HCT116 (cell line): ENCODE data around the gene DHCR7.

Experiments
- CEBPB ChIP-seq: IDR thresholded peaks from 2 replicates; pipeline ENCODE4 v1.6.1; 2012; ENCODE audit warnings: low read depth
- EZH2 ChIP-seq: fragments of 200-600 bp; sonication (generic); IDR thresholded peaks from 2 replicates; pipeline ENCODE4 v1.6.1; 2017; ENCODE audit warnings: antibody characterized with exemption, mixed run types
- EZH2phosphoT487 ChIP-seq: fragments of 200-600 bp; IDR thresholded peaks from 2 replicates; pipeline ENCODE4 v1.6.1; 2018; ENCODE audit warnings: antibody characterized with exemption, borderline replicate concordance
- POLR2A ChIP-seq: IDR thresholded peaks from 2 replicates; pipeline ENCODE4 v1.7.0; 2011; ENCODE audit warnings: borderline replicate concordance; ENCODE audit not compliant: insufficient read depth, insufficient read length; ENCODE audit errors: extremely low read depth
- POLR2AphosphoS5 ChIP-seq: IDR thresholded peaks from 2 replicates; pipeline ENCODE4 v1.6.1; 2011; ENCODE audit warnings: mild to moderate bottlenecking, low read depth, low read length, moderate library complexity
- SP1 ChIP-seq: IDR thresholded peaks from 2 replicates; pipeline ENCODE4 v1.6.1; 2012; ENCODE audit warnings: low read depth
- YY1 ChIP-seq: IDR thresholded peaks from 2 replicates; pipeline ENCODE4 v1.6.1; 2011; ENCODE audit warnings: low read length, low read depth, moderate library complexity, mild to moderate bottlenecking; ENCODE audit not compliant: insufficient replicate concordance; ENCODE audit errors: extremely low read depth
- TF ChIP-seq, protein P1 (sequence below), 3 experiments: fragments of 200-600 bp in 1 of 3; sonication (generic) in 1 of 3; IDR thresholded peaks in 2 of 3; conservative IDR thresholded peaks in 1 of 3; 2 replicates each; pipeline ENCODE4 v1.5.1; 2012 to 2017; ENCODE audit warnings: low read depth in 2 of 3, low read length in 2 of 3, antibody characterized with exemption in 1 of 3, borderline replicate concordance in 1 of 3, control low read depth in 1 of 3, mild to moderate bottlenecking in 1 of 3, mixed read lengths in 1 of 3, mixed run types in 1 of 3, moderate library complexity in 1 of 3; ENCODE audit not compliant: insufficient read depth in 1 of 3
- TF ChIP-seq, protein P2 (sequence below): IDR thresholded peaks from 2 replicates; pipeline ENCODE4 v1.6.1; 2012
- TF ChIP-seq, protein P3 (sequence below): IDR thresholded peaks from 2 replicates; pipeline ENCODE4 v1.6.1; 2012; ENCODE audit warnings: low read depth

DNA sequence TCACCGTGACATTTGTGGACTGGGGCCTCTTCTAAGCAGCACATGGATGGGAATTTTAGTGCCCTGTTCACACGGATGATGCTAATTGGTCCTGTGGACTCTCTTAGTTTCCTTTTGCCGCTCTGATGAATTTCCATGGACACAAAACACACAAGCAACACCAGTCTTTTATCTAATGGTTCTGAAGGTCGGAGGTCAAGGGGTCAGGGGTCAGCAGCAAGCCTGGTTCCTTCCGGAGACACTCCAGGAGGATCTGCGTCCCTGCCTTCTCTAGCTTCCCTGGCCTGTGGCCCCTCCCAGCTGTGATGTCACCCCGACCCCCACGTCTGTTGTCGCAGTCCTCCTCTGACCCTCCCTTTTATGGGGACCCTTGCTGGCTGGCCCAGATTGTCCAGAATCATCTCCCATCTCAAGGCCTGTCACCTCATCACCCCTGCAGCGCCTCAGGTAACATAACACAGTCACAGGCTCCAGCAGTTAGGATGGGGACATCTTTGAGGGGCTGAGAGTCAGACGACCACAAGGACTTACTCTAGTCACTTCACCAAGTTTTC is 11.7 kb upstream of the DHCR7 start:
- TF ChIP-seq, protein P1, sequence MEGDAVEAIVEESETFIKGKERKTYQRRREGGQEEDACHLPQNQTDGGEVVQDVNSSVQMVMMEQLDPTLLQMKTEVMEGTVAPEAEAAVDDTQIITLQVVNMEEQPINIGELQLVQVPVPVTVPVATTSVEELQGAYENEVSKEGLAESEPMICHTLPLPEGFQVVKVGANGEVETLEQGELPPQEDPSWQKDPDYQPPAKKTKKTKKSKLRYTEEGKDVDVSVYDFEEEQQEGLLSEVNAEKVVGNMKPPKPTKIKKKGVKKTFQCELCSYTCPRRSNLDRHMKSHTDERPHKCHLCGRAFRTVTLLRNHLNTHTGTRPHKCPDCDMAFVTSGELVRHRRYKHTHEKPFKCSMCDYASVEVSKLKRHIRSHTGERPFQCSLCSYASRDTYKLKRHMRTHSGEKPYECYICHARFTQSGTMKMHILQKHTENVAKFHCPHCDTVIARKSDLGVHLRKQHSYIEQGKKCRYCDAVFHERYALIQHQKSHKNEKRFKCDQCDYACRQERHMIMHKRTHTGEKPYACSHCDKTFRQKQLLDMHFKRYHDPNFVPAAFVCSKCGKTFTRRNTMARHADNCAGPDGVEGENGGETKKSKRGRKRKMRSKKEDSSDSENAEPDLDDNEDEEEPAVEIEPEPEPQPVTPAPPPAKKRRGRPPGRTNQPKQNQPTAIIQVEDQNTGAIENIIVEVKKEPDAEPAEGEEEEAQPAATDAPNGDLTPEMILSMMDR (IDR thresholded peaks at IDR 0.05 in 2 of 3, conservative IDR thresholded peaks at IDR 0.05 in 1 of 3; ENCODE audit: borderline replicate concordance in 1 of 3, insufficient read depth in 1 of 3, low read depth in 2 of 3, low read length in 2 of 3) = no peak
- TF ChIP-seq POLR2AphosphoS5 = no peak
- TF ChIP-seq EZH2 = no peak
- TF ChIP-seq CEBPB = no peak
- TF ChIP-seq, protein P2, sequence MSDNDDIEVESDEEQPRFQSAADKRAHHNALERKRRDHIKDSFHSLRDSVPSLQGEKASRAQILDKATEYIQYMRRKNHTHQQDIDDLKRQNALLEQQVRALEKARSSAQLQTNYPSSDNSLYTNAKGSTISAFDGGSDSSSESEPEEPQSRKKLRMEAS = no peak
- TF ChIP-seq, protein P3, sequence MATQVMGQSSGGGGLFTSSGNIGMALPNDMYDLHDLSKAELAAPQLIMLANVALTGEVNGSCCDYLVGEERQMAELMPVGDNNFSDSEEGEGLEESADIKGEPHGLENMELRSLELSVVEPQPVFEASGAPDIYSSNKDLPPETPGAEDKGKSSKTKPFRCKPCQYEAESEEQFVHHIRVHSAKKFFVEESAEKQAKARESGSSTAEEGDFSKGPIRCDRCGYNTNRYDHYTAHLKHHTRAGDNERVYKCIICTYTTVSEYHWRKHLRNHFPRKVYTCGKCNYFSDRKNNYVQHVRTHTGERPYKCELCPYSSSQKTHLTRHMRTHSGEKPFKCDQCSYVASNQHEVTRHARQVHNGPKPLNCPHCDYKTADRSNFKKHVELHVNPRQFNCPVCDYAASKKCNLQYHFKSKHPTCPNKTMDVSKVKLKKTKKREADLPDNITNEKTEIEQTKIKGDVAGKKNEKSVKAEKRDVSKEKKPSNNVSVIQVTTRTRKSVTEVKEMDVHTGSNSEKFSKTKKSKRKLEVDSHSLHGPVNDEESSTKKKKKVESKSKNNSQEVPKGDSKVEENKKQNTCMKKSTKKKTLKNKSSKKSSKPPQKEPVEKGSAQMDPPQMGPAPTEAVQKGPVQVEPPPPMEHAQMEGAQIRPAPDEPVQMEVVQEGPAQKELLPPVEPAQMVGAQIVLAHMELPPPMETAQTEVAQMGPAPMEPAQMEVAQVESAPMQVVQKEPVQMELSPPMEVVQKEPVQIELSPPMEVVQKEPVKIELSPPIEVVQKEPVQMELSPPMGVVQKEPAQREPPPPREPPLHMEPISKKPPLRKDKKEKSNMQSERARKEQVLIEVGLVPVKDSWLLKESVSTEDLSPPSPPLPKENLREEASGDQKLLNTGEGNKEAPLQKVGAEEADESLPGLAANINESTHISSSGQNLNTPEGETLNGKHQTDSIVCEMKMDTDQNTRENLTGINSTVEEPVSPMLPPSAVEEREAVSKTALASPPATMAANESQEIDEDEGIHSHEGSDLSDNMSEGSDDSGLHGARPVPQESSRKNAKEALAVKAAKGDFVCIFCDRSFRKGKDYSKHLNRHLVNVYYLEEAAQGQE = no peak
- no peak for TF ChIP-seq YY1
- TF ChIP-seq SP1 = no peak
- no peak for TF ChIP-seq EZH2phosphoT487
- no peak for TF ChIP-seq POLR2A
